T-helper 2 cell (primary cell): Measurements from ENCODE around the gene OPCML.
A peak's percentile ranks its signal among the peaks of the same experiment; 100 is the strongest.

Experiments used
- DNase-seq, 5 experiments: peaks; one replicate each; pipeline versions ENCODE4 v3.0.0 to v3.0.0-alpha.2; 2012 to 2022

OPCML gene

GRCh38 chr11:132692891-132693290, 839.4 kb downstream of the OPCML start:
- DNase-seq: no peak

GRCh38 chr11:132691848-132692550, 840.3 kb downstream of the OPCML start:
- no peak for DNase-seq

GRCh38 chr11:132686886-132687285, 845.4 kb downstream of the OPCML start:
- no peak for DNase-seq

- DNase-seq: peak in 2 of 5 experiments; percentile 20 to 31
Observed at GRCh38 chr11:132685174-132685611, 847.1 kb downstream of the OPCML start.

GRCh38 chr11:132683602-132684001, 848.7 kb downstream of the OPCML start:
- no peak for DNase-seq

- no peak for DNase-seq
Observed at GRCh38 chr11:132681971-132682370, 850.3 kb downstream of the OPCML start.

- DNase-seq: no peak
Observed at GRCh38 chr11:132680584-132680983, 851.7 kb downstream of the OPCML start.

- DNase-seq: no peak
Observed at GRCh38 chr11:132674151-132674550, 858.1 kb downstream of the OPCML start.

GRCh38 chr11:132671851-132672370, 860.4 kb downstream of the OPCML start:
- no peak for DNase-seq

- no peak for DNase-seq
Observed at GRCh38 chr11:132670921-132671675, 861.2 kb downstream of the OPCML start.

GRCh38 chr11:132669949-132670348, 862.4 kb downstream of the OPCML start:
- no peak for DNase-seq

- DNase-seq: no peak
Observed at GRCh38 chr11:132665205-132665604, 867.1 kb downstream of the OPCML start.

GRCh38 chr11:132658696-132659095, 873.6 kb downstream of the OPCML start:
- no peak for DNase-seq

GRCh38 chr11:132658004-132658403, 874.3 kb downstream of the OPCML start:
- no peak for DNase-seq

GRCh38 chr11:132655187-132655855, 877.0 kb downstream of the OPCML start:
- no peak for DNase-seq

- DNase-seq: no peak
Observed at GRCh38 chr11:132653237-132653636, 879.1 kb downstream of the OPCML start.

GRCh38 chr11:132650969-132651720, 881.2 kb downstream of the OPCML start:
- no peak for DNase-seq

GRCh38 chr11:132649277-132649676, 883.0 kb downstream of the OPCML start:
- DNase-seq: no peak

- DNase-seq: no peak
Observed at GRCh38 chr11:132648851-132649250, 883.5 kb downstream of the OPCML start.

GRCh38 chr11:132646890-132647289, 885.4 kb downstream of the OPCML start:
- DNase-seq: no peak

- no peak for DNase-seq
Observed at GRCh38 chr11:132644520-132645239, 887.6 kb downstream of the OPCML start.

- no peak for DNase-seq
Observed at GRCh38 chr11:132643239-132643638, 889.1 kb downstream of the OPCML start.
